ENCODE results near the gene UBN2. TPM values are rescaled to one million over a fixed set of nuclear protein-coding genes. Genes with fewer than 3 reads are reported as not detected.

The UBN2 gene
- total RNA-seq, 1 donor from 2014 or later = 34.9 TPM

DNA sequence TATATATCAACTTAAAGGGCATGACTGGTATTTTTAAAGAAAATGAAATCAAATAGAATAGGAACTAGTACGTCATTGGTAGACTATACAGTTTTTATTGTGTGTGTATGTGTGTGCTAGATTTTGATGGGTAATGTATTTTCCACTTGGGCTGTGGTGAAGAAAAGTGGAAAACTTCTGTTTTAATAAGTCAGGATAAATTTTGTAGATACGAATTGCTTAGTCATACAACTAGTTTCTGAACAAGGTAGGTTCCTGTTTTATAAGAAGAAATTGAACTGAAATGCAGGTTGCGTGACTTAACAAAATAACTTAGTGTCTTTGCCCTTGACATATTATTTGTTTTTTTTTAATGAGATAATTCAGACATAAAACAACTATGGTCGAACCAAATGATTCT, 24.3 kb downstream of the UBN2 start:
- Mint-ChIP-seq H3K9me3 (ENCODE audit: unreplicated experiment) (no peaks in the 10 kb centered on the region), H3K4me1 (ENCODE audit: low read depth, unreplicated experiment) (no peaks in the 10 kb centered on the region), H3K4me3 (ENCODE audit: unreplicated experiment) (no peak overlapping the region), H3K27me3 (ENCODE audit: unreplicated experiment) (no peaks in the 10 kb centered on the region), H3K27ac (ENCODE audit: unreplicated experiment) (no peak overlapping the region), H3K36me3 (ENCODE audit: unreplicated experiment) (no peaks in the 10 kb centered on the region)
- DNase-seq = no peak
- TF ChIP-seq, protein P1, sequence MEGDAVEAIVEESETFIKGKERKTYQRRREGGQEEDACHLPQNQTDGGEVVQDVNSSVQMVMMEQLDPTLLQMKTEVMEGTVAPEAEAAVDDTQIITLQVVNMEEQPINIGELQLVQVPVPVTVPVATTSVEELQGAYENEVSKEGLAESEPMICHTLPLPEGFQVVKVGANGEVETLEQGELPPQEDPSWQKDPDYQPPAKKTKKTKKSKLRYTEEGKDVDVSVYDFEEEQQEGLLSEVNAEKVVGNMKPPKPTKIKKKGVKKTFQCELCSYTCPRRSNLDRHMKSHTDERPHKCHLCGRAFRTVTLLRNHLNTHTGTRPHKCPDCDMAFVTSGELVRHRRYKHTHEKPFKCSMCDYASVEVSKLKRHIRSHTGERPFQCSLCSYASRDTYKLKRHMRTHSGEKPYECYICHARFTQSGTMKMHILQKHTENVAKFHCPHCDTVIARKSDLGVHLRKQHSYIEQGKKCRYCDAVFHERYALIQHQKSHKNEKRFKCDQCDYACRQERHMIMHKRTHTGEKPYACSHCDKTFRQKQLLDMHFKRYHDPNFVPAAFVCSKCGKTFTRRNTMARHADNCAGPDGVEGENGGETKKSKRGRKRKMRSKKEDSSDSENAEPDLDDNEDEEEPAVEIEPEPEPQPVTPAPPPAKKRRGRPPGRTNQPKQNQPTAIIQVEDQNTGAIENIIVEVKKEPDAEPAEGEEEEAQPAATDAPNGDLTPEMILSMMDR (IDR thresholded peaks at IDR 0.05; ENCODE audit: partially characterized antibody, unreplicated experiment) = no peak

DNA sequence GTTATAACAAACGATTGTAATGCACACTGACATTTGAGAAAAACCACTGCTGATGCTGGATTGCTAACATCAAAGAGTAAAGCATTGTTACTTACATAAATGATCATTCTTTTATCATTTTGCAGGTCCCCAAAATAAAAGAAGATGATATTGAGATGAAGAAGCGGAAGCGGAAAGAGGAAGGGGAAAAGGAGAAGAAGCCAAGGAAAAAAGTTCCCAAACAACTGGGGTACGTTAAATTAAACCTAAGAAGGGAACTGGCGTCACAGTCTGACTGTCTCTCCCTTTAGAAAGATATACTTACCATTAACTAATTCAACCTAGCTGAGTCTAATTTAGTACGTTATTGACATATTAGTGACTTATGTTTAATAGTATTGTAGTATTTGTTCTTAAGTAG, 28.1 kb downstream of the UBN2 start:
- Mint-ChIP-seq H3K9me3 (ENCODE audit: unreplicated experiment) (no peaks in the 10 kb centered on the region), H3K36me3 (ENCODE audit: unreplicated experiment) (peaks cover 2% of the 10 kb centered on the region), H3K4me3 (ENCODE audit: unreplicated experiment) (no peak overlapping the region), H3K27ac (ENCODE audit: unreplicated experiment) (no peak overlapping the region), H3K4me1 (ENCODE audit: low read depth, unreplicated experiment) (no peaks in the 10 kb centered on the region), H3K27me3 (ENCODE audit: unreplicated experiment) (no peaks in the 10 kb centered on the region)
- DNase-seq = no peak
- TF ChIP-seq, protein P1 (IDR thresholded peaks at IDR 0.05; ENCODE audit: partially characterized antibody, unreplicated experiment) = no peak

DNA sequence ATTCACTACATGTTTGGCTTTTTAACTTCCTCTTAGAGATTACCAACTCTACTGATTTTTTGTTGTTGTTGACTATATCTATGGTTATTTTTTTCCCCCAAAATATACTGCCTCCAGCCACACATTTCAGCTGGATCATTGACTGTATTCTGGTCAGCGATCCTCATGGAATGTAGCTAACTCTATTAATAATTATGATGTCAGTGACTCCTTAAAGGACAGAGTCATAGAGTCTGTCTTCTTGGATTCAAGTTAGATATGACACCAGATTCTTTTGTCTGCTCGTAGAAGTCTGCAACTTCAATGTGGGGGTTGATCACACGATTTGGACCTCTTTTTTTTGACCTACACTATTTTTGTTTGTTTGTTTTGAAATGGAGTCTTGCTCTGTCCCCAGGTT, 33.2 kb downstream of the UBN2 start:
- DNase-seq = no peak
- Mint-ChIP-seq H3K4me1 (ENCODE audit: low read depth, unreplicated experiment) (no peaks in the 10 kb centered on the region), H3K9me3 (ENCODE audit: unreplicated experiment) (peaks cover 2% of the 10 kb centered on the region), H3K4me3 (ENCODE audit: unreplicated experiment) (no peak overlapping the region), H3K27ac (ENCODE audit: unreplicated experiment) (no peak overlapping the region), H3K36me3 (ENCODE audit: unreplicated experiment) (peaks cover 5% of the 10 kb centered on the region), H3K27me3 (ENCODE audit: unreplicated experiment) (no peaks in the 10 kb centered on the region)
- TF ChIP-seq, protein P1 (IDR thresholded peaks at IDR 0.05; ENCODE audit: partially characterized antibody, unreplicated experiment) = no peak

DNA sequence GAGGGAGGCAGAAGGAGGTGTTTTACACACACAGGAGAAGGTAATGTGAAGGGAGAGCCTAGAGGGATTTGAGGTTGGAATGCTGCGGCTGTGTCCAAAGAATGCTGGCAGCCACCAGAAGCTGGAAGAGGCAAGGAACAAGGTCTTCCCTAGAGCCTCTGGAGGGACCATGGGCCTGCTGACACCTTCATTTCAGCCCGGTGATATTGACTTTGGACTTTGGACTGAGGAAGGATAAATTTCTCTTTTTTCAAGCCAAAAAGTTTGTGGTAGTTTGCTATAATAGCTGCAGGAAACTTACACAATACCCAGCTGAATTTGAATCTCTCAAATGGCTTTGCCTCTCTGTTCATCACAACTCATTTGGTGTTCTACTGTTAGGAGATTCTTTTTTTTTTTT, 34.6 kb downstream of the UBN2 start:
- peaks cover 5% of the 10 kb centered on the region for H3K36me3 Mint-ChIP-seq (ENCODE audit: unreplicated experiment)
- TF ChIP-seq, protein P1 (IDR thresholded peaks at IDR 0.05; ENCODE audit: partially characterized antibody, unreplicated experiment) = no peak
- H3K9me3 Mint-ChIP-seq (ENCODE audit: unreplicated experiment) = peaks cover 2% of the 10 kb centered on the region
- no peak for DNase-seq
- no peaks in the 10 kb centered on the region for H3K27me3 Mint-ChIP-seq (ENCODE audit: unreplicated experiment)
- H3K4me1 Mint-ChIP-seq (ENCODE audit: low read depth, unreplicated experiment) = no peaks in the 10 kb centered on the region
- H3K27ac Mint-ChIP-seq (ENCODE audit: unreplicated experiment) = no peak overlapping the region
- H3K4me3 Mint-ChIP-seq (ENCODE audit: unreplicated experiment) = no peak overlapping the region

DNA sequence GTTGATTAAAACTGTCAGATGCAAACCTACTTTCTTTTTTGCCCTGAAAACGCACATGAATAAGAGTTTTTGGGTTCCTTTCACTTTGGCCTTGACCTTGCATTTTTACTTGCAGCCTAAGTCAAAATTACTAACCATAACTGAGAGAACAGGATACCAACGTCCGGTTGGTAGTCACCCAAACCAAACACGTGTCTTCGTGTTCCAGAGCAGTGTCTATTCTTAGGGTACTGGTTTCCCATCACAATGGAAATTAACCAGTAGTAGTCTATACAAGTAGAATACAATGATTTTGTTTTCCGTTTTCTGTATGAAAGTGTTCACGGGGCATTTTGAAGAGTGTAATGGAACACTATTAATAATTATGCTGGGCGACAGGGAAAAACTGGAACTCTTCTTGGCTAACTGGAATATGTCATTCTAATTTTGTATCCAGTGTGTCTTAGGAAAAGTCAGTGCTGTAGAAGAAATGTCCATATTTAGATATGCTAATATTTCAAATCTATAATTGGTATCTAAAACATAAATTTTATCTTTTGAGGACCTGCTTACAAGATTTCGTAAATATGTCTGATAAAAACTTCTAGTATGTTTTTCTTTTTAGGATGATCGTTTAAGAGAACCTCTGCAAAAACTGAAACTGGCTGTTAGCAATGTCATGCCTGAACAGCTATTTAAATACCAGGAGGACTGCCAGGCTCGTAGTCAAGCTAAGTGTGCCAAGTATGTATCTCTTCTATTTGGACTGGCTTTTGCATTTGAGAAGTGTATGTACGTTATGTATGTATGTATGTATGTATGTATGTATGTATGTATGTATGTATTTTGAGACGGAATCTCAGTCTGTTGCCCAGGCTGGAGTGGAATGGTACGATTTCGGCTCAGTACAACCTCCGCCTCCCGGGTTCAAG, 40.9 kb downstream of the UBN2 start:
- no peaks in the 10 kb centered on the region for H3K4me1 Mint-ChIP-seq (ENCODE audit: low read depth, unreplicated experiment)
- DNase-seq = no peak
- no peak overlapping the region for H3K27ac Mint-ChIP-seq (ENCODE audit: unreplicated experiment)
- H3K4me3 Mint-ChIP-seq (ENCODE audit: unreplicated experiment) = no peak overlapping the region
- H3K36me3 Mint-ChIP-seq (ENCODE audit: unreplicated experiment) = peaks cover 4% of the 10 kb centered on the region
- no peaks in the 10 kb centered on the region for H3K9me3 Mint-ChIP-seq (ENCODE audit: unreplicated experiment)
- TF ChIP-seq, protein P1 (IDR thresholded peaks at IDR 0.05; ENCODE audit: partially characterized antibody, unreplicated experiment) = no peak
- H3K27me3 Mint-ChIP-seq (ENCODE audit: unreplicated experiment) = no peaks in the 10 kb centered on the region
